ENCODE data around the gene MYH13. TPM values are rescaled to one million over a fixed set of nuclear protein-coding genes. Genes with fewer than 3 reads are reported as not detected.

MYH13 gene
- total and polyA plus RNA-seq, 2 donors (not counting 3 experiments of a cell fraction or from before 2014, with no cell fraction given) = not detected

DNA sequence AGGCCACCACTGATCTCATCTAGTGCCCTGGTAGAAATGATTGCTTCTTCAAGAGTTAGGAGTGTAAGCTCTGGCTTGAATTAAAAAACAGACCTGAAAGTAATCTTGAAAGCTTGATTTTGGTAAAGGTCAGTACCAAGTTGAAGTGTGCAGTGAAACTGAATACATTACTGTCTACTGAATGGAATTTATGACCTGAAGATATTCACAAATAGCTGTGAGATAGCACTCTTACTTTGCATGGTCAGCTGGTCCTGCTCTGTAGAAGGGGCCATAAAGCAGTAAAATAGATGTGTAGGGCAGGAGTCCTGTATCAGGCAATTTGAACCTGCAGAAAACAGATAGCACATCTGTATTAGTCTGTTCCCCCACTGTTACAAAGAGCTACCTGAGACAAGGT lies 78.6 kb downstream of the MYH13 start:
- no peak overlapping the region for H3K9ac ChIP-seq (replicated peaks; ENCODE audit: extremely low read depth, insufficient read depth, low read length)
- no peak overlapping the region for H2AFZ ChIP-seq (ENCODE audit: low read depth, low read length)
- no peaks in the 10 kb centered on the region for H3K4me1 ChIP-seq (ENCODE audit: control insufficient read depth, extremely low read depth, insufficient read depth, low read length)
- H3K27ac ChIP-seq (ENCODE audit: insufficient read depth, low read depth, low read length) = no peak overlapping the region
- no peaks in the 10 kb centered on the region for H4K20me1 ChIP-seq (replicated peaks; ENCODE audit: control insufficient read depth, extremely low read depth, insufficient read depth, low read length)
- no peaks in the 10 kb centered on the region for H3K9me3 ChIP-seq (replicated peaks; ENCODE audit: control insufficient read depth, insufficient read depth, low read length)
- no peaks in the 10 kb centered on the region for H3K36me3 ChIP-seq (ENCODE audit: control insufficient read depth in 2 of 2, extremely low read depth in 1 of 2, insufficient read depth in 2 of 2, low read length in 2 of 2)
- no TSS peak for BruUV-seq (replicated peaks)
- CTCF ChIA-PET = no interaction called here
- intact Hi-C loops (cut with micrococcal nuclease) (no loop called here), dilution Hi-C loops (cut with MboI; ENCODE audit: extremely low pct_ligation_motif_present, low sequenced_read_pairs) (no loop called here)
- H3K4me2 ChIP-seq (ENCODE audit: insufficient read depth, low read length) = no peak overlapping the region
- no peak for FAIRE-seq
- POLR2A ChIA-PET = no interaction called here
- TF ChIP-seq GATA2 (IDR thresholded peaks at IDR 0.05; ENCODE audit: insufficient read depth, insufficient read length, low read depth, low read length) = no peak
- TF ChIP-seq JUN (IDR thresholded peaks at IDR 0.05; ENCODE audit: borderline replicate concordance, insufficient read depth, insufficient read length, low read depth) = no peak
- TF ChIP-seq EZH2 (IDR thresholded peaks at IDR 0.05; ENCODE audit: borderline replicate concordance, low read depth, low read length, severe bottlenecking) = no peak
- TF ChIP-seq, protein P1, sequence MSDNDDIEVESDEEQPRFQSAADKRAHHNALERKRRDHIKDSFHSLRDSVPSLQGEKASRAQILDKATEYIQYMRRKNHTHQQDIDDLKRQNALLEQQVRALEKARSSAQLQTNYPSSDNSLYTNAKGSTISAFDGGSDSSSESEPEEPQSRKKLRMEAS (IDR thresholded peaks at IDR 0.05; ENCODE audit: insufficient read depth, insufficient read length) = no peak
- TF ChIP-seq, protein P2, sequence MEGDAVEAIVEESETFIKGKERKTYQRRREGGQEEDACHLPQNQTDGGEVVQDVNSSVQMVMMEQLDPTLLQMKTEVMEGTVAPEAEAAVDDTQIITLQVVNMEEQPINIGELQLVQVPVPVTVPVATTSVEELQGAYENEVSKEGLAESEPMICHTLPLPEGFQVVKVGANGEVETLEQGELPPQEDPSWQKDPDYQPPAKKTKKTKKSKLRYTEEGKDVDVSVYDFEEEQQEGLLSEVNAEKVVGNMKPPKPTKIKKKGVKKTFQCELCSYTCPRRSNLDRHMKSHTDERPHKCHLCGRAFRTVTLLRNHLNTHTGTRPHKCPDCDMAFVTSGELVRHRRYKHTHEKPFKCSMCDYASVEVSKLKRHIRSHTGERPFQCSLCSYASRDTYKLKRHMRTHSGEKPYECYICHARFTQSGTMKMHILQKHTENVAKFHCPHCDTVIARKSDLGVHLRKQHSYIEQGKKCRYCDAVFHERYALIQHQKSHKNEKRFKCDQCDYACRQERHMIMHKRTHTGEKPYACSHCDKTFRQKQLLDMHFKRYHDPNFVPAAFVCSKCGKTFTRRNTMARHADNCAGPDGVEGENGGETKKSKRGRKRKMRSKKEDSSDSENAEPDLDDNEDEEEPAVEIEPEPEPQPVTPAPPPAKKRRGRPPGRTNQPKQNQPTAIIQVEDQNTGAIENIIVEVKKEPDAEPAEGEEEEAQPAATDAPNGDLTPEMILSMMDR (IDR thresholded peaks at IDR 0.05; ENCODE audit: extremely low read depth in 1 of 2, insufficient read depth in 1 of 2, low read depth in 1 of 2, low read length in 2 of 2) = no peak
- TF ChIP-seq POLR2AphosphoS5 (IDR thresholded peaks at IDR 0.05; ENCODE audit: insufficient read depth, low read depth, low read length) = no peak
- TF ChIP-seq POLR2A (IDR thresholded peaks at IDR 0.05; ENCODE audit: low read depth, low read length) = no peak
- no peaks in the 10 kb centered on the region for H3K79me2 ChIP-seq (ENCODE audit: control insufficient read depth, insufficient read depth, low read length)
- no peaks in the 10 kb centered on the region for H3K27me3 ChIP-seq (ENCODE audit: control insufficient read depth in 2 of 2, insufficient read depth in 2 of 2, low read length in 2 of 2)
- DNase-seq (ENCODE audit: low read depth, low spot score) = no peak
- H3K4me3 ChIP-seq (replicated peaks in 1 of 3; ENCODE audit: insufficient read depth in 1 of 3, low read depth in 1 of 3, low read length in 3 of 3) = no peak overlapping the region
- H3K9me1 ChIP-seq (replicated peaks; ENCODE audit: control insufficient read depth, extremely low read depth, insufficient read depth, low read length) = no peaks in the 10 kb centered on the region
